PC-9 (cell line): ENCODE measurements around the gene MB. TPM values are rescaled to one million over a fixed set of nuclear protein-coding genes. Genes with fewer than 3 reads are reported as not detected.
A peak's percentile ranks its signal among the peaks of the same experiment; 100 is the strongest.

ENCODE experiments used
- BruUV-seq: library from RNA; stranded (reverse); fragments of 400-500 nt; replicated peaks from 2 replicates; lab custom pipeline; 2021; lab: Mats Ljungman, UMichigan
- CTCF ChIA-PET: fragments of 300-600 bp; sonication (Branson Sonifier 250); formaldehyde crosslinking; loops from one replicate; lab custom pipeline; 2022; ENCODE audit warnings: antibody characterized with exemption; lab: Charles Lee
- POLR2A ChIA-PET: fragments of 300-600 bp; sonication (Branson Sonifier 250); formaldehyde crosslinking; loops from one replicate; lab custom pipeline; 2022; ENCODE audit warnings: antibody characterized with exemption; ENCODE audit not compliant: unreplicated experiment; lab: Charles Lee
- DNase-seq, 2 experiments: peaks; one replicate each; pipeline versions ENCODE4 v3.0.0 to v3.0.0-alpha.2; 2015 to 2022; ENCODE audit warnings: mixed read lengths in 1 of 2
- H2AFZ ChIP-seq: fragments of 200-600 bp; sonication (generic); 2 replicates; pipeline ENCODE4 v1.8.1; 2017; ENCODE audit warnings: antibody characterized with exemption
- H3F3A ChIP-seq: fragments of 200-600 bp; sonication (generic); 2 replicates; pipeline ENCODE4 v1.8.1; 2017; ENCODE audit warnings: antibody characterized with exemption, mild to moderate bottlenecking, low read depth; ENCODE audit not compliant: insufficient read depth
- H3K27ac ChIP-seq: fragments of 200-600 bp; sonication (generic); 2 replicates; pipeline ENCODE4 v1.6.1; 2016; ENCODE audit warnings: mixed run types
- H3K27me3 ChIP-seq: fragments of 200-600 bp; sonication (generic); 2 replicates; pipeline ENCODE4 v1.6.1; 2016; ENCODE audit warnings: low read depth, mixed run types; ENCODE audit not compliant: insufficient read depth
- H3K36me3 ChIP-seq: fragments of 200-600 bp; sonication (generic); 2 replicates; pipeline ENCODE4 v1.6.1; 2016; ENCODE audit warnings: low read depth, mixed run types
- H3K4me1 ChIP-seq: fragments of 200-600 bp; sonication (generic); replicated peaks from 2 replicates; pipeline ENCODE4 v1.6.1; 2016; ENCODE audit warnings: mixed run types; ENCODE audit not compliant: insufficient read depth
- H3K4me2 ChIP-seq: fragments of 200-600 bp; sonication (generic); 2 replicates; pipeline ENCODE4 v1.6.1; 2017; ENCODE audit warnings: mixed run types
- H3K4me3 ChIP-seq: fragments of 200-600 bp; sonication (generic); 2 replicates; pipeline ENCODE4 v1.6.1; 2016; ENCODE audit warnings: mixed run types
- H3K79me2 ChIP-seq: fragments of 200-600 bp; sonication (generic); 2 replicates; pipeline ENCODE4 v1.6.1; 2017; ENCODE audit warnings: low read depth, mixed run types
- H3K9me2 ChIP-seq: fragments of 200-600 bp; sonication (generic); 2 replicates; pipeline ENCODE4 v1.8.1; 2017; ENCODE audit warnings: mild to moderate bottlenecking; ENCODE audit not compliant: insufficient read depth
- H3K9me3 ChIP-seq: fragments of 200-600 bp; sonication (generic); 2 replicates; pipeline ENCODE4 v1.8.1; 2016; ENCODE audit warnings: low read depth; ENCODE audit not compliant: insufficient read depth
- H4K20me1 ChIP-seq: fragments of 200-600 bp; sonication (generic); 2 replicates; pipeline ENCODE4 v1.8.1; 2017; ENCODE audit not compliant: insufficient read depth
- EZH2 ChIP-seq: fragments of 200-600 bp; sonication (generic); IDR thresholded peaks from 2 replicates; pipeline ENCODE4 v1.8.0; 2017; ENCODE audit warnings: antibody characterized with exemption, low read depth
- intact Hi-C: fragments of 100-400 bp; cut with micrococcal nuclease; formaldehyde crosslinking; loops from one replicate; pipeline ENCODE4 v1.10.0; 2022; ENCODE audit not compliant: unreplicated experiment
- total RNA-seq: library from RNA; stranded (reverse); gene quantifications from 2 replicates; pipeline ENCODE4 v1.2.3, GENCODE V29; 2021
- TF ChIP-seq, protein P1 (sequence below): fragments of 200-600 bp; sonication (generic); conservative IDR thresholded peaks from 2 replicates; pipeline ENCODE4 v1.6.1; 2017; ENCODE audit warnings: mixed run types, antibody characterized with exemption, mild to moderate bottlenecking, moderate library complexity

The MB gene
- total RNA-seq, 1 experiment from 2014 or later = 5.0 TPM

DNA sequence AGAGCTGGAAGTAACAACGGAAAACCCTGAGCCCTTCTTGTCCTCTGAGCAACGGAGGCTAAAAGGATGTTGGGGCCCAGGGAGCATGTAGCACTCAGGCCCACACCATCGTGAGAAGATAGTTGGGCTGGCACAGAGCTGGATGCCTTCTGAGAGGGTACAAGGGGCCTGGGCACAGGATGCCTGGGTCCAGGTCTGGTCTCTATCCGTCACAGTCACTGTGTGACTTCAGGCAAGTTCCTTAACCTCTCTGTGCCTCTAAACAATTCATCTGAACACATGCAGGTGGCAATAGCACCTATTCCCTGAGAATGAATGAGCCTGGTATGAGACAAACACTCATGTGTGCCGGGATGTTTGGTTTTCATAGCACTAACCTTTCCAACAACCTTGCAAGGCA, 29.2 kb downstream of the MB start:
- Histone ChIP-seq H4K20me1 (peaks cover under 1% of the 10 kb centered on the region; the same call in 1 of the 2 replicates), H3K4me2 (peak overlapping the region; percentile 86), H3K36me3 (0 out of 2 replicates have a peak, but pooled peaks cover 3% of the 10 kb centered on the region), H3K9me3 (no peaks in the 10 kb centered on the region), H3K4me1 (peaks cover 92% of the 10 kb centered on the region), H3F3A (peaks cover 71% of the 10 kb centered on the region), H3K4me3 (peak overlapping the region; percentile 62), H3K27ac (peak overlapping the region; percentile 98), H3K9me2 (no peaks in the 10 kb centered on the region), H3K79me2 (peaks cover 54% of the 10 kb centered on the region), H2AFZ (no peak overlapping the region), H3K27me3 (no peaks in the 10 kb centered on the region)
- TF ChIP-seq EZH2 = no peak
- TF ChIP-seq, protein P1, sequence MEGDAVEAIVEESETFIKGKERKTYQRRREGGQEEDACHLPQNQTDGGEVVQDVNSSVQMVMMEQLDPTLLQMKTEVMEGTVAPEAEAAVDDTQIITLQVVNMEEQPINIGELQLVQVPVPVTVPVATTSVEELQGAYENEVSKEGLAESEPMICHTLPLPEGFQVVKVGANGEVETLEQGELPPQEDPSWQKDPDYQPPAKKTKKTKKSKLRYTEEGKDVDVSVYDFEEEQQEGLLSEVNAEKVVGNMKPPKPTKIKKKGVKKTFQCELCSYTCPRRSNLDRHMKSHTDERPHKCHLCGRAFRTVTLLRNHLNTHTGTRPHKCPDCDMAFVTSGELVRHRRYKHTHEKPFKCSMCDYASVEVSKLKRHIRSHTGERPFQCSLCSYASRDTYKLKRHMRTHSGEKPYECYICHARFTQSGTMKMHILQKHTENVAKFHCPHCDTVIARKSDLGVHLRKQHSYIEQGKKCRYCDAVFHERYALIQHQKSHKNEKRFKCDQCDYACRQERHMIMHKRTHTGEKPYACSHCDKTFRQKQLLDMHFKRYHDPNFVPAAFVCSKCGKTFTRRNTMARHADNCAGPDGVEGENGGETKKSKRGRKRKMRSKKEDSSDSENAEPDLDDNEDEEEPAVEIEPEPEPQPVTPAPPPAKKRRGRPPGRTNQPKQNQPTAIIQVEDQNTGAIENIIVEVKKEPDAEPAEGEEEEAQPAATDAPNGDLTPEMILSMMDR = no peak
- CTCF ChIA-PET = interaction anchor here (0.6 to 1.3 kb wide), 3 partner anchors 34 to 465 kb away, joined by 3 to 7 read pairs (median 3); no protein-coding TSS in a partner anchor
- BruUV-seq = TSS peak; percentile 96
- intact Hi-C loops = loop anchor here (1.0 to 2.0 kb wide), 2 partner anchors 236 to 537 kb away; no protein-coding TSS in a partner anchor
- POLR2A ChIA-PET = interaction anchor here (0.6 to 1.1 kb wide), 2 partner anchors 34 to 60 kb away, joined by 3 to 5 read pairs; partner anchors contain the start of gene APOL6
- no peak for DNase-seq

DNA sequence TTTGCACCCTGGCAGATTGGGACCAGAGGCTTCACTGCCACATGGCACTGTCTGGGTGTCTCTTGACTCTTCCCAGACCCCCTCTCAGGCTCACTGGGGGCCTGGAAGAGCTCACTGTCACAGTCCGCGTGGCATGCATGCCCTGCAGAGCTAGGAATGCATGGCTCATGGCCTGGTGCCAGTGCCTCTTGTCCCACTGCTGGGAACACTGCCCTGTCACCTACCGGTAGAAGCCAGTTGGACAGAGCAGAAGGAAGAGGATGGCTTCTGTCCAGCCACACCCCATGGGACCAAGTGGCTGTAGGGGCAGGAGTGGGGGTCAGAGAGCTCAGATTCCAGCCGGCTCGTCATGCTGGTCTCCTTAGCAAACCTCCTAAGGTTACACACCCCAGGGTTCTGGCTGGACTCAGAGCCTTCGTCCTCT, 29.7 kb downstream of the MB start:
- Histone ChIP-seq H3K4me2 (peak overlapping the region; percentile 86), H3K4me3 (peak overlapping the region; percentile 62), H4K20me1 (peaks cover 5% of the 10 kb centered on the region), H3K9me2 (no peaks in the 10 kb centered on the region), H3F3A (peaks cover 75% of the 10 kb centered on the region), H3K4me1 (peaks cover 92% of the 10 kb centered on the region), H3K9me3 (no peaks in the 10 kb centered on the region), H2AFZ (no peak overlapping the region), H3K27ac (peak overlapping the region; percentile 98), H3K79me2 (peaks cover 59% of the 10 kb centered on the region), H3K36me3 (0 out of 2 replicates have a peak, but pooled peaks cover 3% of the 10 kb centered on the region), H3K27me3 (no peaks in the 10 kb centered on the region)
- DNase-seq = peak; percentile 88 to 96
- TF ChIP-seq, protein P1 = no peak
- no TSS peak for BruUV-seq
- intact Hi-C loops = loop anchor here (1.0 kb wide), 1 partner anchor 235 kb away; no protein-coding TSS in a partner anchor
- ChIA-PET POLR2A (interaction anchor here (0.5 to 1.1 kb wide), 4 partner anchors 35 to 874 kb away, joined by 3 to 5 read pairs (median 4); partner anchors contain the start of gene APOL6), CTCF (interaction anchor here (0.6 to 1.3 kb wide), 3 partner anchors 35 to 465 kb away, joined by 3 to 7 read pairs (median 3); no protein-coding TSS in a partner anchor)

DNA sequence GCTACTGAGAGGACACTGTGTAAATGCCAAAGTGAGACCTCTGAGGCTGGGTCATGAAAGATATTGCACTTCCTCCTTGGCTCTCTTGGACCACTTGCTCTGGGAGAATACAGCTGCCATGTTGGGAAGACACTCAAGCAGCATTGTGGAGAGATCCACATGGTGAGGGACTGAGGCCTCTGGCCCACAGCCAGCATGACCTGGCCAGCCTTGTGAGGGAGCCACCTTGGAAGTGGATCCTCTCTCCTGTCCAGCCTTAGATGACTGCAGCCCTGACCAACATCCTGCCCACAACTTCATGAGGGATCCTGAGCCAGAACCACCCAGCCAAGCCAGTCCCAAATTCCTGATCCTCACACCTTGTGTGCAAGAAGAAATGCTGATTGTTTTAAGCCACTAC, 30.4 kb downstream of the MB start:
- CTCF ChIA-PET = no interaction called here
- H3K4me2 ChIP-seq = peak overlapping the region; percentile 86
- peaks cover 76% of the 10 kb centered on the region for H3F3A ChIP-seq
- no peak overlapping the region for H2AFZ ChIP-seq
- intact Hi-C loops = loop anchor here (1.0 kb wide), 1 partner anchor 234 kb away; no protein-coding TSS in a partner anchor
- H4K20me1 ChIP-seq = peaks cover 11% of the 10 kb centered on the region
- no peaks in the 10 kb centered on the region for H3K27me3 ChIP-seq
- no peaks in the 10 kb centered on the region for H3K9me3 ChIP-seq
- H3K4me3 ChIP-seq = peak overlapping the region; percentile 62
- peak overlapping the region; percentile 98 for H3K27ac ChIP-seq
- H3K79me2 ChIP-seq = peaks cover 66% of the 10 kb centered on the region
- BruUV-seq = no TSS peak
- no peaks in the 10 kb centered on the region for H3K9me2 ChIP-seq
- POLR2A ChIA-PET = interaction anchor here (0.6 kb wide), 1 partner anchor 875 kb away, joined by 3 read pairs; no protein-coding TSS in a partner anchor
- peaks cover 4% of the 10 kb centered on the region; the same call in 1 of the 2 replicates for H3K36me3 ChIP-seq
- DNase-seq = no peak
- no peak for TF ChIP-seq EZH2
- TF ChIP-seq, protein P1 = no peak
- H3K4me1 ChIP-seq = peaks cover 90% of the 10 kb centered on the region
